NAMALWA (cell line): Measurements from ENCODE around the gene CBFB.
A peak's percentile ranks its signal among the peaks of the same experiment; 100 is the strongest.

Experiments
- DNase-seq: peaks from one replicate; pipeline ENCODE4 v3.0.0-alpha.2; 2015; ENCODE audit warnings: low spot score

Gene CBFB

DNA sequence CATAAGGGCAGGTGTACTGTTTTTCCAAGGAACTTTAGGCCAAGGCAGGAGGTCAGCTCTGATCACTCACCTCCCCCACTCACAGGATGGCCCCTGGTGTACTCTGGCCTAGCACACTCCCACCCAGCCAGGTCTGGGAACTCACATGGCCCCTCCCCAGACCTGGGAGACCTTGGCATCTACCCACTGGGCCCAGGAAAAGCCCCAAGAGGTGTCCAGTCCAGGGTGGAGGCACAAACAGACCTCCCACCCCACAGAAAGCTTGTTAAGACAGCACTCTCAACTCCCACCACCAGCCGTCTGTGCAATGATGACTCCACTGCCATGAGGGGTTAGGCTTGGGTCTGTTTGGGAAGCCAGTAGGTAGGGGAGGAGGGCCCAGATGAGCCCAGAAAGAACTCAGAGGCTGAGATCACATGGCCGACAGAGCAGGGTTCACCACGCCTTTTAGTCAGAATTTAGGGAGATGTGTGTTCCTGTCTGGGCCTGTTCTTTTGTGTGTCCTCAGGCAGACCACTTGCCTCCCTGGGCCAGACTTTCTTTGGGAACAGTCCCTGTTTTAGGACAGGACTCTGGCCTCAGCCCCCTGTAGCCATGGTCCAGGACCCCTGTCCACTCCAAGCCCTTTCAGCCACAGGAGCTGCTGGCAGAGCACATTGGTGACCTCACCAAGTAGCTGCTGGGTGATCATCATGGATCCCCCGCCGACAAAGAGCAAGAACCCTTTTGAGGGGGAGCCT lies 12.1 kb upstream of the CBFB start:
- DNase-seq: no peak

DNA sequence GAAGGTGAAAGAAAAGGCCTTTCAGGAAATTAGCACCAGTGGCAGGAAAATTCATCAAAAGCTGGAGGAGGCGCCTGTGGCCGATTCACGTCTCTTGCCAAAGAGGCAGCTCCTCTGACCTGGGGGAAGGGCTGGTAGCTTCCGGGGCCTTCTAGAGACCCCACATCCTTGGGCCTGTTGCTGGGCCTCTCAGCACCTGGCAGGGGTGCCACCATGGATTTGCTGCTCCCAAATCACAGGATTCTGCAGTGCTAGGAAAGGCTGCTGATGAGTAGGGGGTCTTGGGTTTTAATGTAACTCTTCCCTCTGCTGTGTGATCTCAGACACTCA lies 11.6 kb upstream of the CBFB start:
- no peak for DNase-seq

DNA sequence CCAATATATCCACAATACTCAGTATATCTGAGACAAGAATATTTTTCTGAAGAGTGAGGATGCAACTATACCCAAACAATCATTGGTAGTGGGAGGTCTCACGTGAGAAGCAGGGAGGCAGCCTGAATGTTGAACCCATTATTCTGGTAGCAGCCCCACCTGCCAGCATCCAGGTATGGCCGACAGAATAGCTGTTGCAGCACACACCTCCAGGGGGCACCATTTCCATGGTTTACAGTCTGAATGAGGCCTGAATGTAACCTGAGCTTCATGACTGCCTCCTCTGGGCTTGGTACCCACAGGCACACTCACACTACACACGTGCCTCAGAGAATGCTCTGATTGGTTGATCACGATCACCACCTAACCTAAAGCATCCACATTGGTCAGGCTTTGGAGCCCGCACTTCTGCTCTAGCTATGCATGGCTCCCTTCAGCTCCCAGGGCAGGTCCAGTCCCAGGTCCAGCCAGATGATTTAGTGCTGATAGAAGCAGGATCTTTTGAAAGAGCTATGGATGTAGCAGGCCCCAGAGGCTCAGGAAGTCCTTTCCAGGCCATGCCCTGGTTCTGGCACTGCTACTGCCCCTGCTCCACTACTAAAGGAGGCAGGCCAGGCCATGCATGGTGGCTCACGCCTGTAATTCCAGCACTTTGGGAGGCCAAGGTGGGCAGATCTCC lies 11.0 kb upstream of the CBFB start:
- peak; percentile 96 for DNase-seq

DNA sequence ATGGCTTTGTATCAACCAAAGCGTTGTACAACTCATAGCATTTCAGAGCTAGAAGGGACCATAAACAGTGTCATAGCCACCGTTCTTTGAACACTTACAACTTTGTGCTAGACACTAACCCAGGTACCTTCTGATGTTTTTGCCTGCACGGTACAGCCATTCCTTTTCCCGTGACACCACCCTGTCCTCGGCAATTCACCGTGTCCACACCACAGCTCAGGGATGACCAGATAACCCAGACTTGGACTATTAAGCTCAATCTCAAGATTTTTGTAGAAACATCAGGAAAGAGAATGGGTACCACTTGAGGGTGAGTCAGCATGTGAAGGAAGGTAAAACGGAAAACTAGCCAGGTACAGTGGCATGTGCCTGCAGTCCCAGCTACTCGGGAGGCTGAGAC lies 9.8 kb upstream of the CBFB start:
- no peak for DNase-seq

DNA sequence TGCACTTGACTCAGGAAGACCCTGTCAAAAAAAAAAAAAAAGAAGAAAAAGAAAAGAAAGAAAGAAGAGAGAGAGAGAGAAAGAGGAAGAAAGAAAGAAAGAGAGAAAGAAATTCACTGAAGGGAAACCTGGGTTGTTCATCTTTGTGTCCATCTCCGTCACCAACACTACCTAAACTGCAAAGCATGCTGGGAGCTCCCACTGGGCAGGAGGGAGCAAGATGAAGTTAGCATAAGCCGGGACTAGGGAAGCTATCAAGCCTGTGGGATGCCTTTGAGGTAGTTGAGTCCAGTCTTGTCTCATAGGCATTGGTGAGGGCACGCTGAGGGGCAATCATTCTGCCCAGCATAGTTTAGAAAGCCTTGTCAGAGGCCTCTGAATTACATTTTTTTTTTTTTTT lies 7.6 kb upstream of the CBFB start:
- no peak for DNase-seq

DNA sequence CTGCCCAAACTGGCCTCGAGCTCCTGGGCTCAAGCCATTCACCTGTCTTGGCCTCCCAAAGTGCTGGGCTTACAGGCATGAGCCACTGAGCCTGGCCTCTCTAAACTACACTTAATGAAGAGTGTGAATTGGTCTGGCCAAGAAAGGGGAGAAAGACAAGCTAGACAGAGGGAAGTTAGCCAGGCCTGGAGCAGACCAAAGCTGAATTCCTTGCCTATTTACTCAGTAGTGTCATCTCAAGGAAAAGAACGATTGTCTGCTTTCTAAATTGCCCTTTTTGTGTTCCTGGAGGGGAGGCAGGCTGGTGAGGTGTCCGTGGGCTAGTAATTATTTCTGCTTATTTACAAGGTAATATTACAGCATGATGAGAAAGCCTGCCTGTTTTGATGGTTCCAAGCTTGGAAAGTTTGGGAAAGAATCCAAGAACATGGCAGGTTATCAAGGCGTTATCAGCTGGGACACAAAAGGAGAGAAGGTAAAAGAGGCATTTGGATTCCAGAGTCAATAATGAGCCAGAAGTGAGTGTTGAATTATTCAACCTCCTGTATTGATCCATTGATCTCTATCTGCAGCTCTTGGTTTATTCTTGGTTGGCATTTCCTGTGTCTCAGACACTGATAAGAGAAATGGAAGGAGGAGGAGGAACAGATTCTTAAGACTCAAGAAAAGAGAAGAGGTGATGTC lies 6.3 kb upstream of the CBFB start:
- DNase-seq: no peak

DNA sequence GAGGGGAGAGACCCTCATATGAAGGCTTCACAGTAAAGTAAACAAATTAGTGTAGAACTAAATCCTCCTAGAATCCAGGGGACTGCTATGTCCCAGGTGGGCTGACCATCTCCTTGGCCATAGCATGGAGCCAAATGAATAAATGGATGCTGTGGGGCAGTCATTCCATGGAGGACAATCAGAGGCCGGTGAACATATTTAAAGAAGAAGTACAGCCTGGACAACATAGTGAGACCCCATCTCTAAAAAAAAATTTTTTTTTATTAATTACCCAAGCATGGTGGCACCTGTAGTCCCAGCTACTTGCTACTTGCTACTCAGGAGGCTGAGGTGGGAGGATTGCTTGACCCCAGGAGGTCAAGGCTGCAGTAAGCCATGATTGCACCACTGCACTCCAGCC lies 5.3 kb upstream of the CBFB start:
- no peak for DNase-seq

DNA sequence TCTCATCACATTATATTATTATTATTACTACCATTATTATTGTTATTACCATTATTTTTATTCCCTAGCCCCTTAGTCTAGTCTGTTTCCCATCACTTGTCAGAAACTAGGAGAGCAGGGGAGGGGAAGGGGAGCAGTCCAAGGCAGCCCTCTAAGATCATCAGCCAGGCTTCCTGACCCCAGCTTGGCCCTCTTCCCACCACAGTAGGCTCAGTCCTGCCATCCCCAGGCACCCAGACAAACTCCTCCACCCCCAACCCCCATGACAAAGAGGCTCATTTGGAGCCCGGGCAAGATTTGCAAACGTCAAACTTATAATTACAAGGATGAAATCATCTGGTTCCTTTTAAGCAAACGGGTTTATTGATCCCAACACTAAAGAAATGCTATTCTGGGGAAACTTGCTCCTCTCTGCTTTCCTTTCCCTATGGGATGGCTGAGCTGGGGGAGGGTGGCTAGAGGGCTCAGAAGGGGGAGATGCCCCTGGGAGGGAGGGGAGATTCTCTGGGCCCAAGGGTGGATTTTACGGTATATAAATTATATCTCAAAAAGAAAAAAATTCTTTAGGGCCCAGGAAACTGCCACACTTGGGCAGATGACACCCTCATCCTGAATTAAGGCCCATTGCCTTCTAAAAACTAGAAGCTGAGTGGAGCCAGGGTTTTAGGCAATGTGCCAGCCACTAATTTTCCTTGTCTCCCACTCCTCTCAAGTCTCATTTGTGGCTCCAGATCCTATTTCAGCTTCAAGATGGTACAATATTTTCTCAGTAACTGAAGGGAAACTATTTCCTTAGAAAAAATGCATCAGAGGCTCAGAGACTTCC lies 4.4 kb upstream of the CBFB start:
- DNase-seq: no peak

DNA sequence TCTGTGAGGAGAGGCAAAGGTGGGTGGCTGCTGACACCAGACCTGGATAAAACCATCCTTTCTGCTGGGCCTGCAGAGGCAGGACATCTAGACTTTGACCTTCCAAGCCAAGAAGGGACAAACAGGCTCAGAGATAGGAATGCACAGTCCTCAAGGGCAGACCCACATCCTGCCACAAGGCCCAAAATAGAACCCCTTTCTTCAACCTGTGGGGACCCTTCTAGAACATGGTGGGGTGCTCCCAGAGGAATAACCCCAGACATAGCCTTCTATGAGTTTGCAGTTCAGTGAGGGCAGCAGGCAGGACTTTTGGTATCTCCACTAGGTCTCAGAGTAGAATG lies 3.8 kb upstream of the CBFB start:
- no peak for DNase-seq

DNA sequence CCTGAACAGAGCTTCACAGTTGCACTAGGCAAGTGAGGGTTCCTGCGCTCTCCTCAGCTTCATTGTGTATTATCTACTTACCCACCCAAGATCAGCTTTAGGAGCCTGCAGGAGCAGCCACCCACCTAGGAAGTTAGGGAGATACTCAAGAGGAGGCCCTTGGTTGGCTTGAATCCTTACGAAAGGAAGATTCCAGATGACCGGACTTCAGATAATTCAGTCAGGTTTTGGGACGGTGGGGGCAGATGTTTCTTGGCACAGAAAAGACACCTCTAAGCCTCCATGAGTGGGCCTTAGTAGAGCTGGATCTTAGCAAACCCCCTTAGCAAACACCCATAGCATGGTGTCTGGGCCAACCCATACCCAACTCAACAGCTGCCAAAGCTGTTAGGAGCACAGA lies 2.4 kb upstream of the CBFB start:
- DNase-seq: no peak

DNA sequence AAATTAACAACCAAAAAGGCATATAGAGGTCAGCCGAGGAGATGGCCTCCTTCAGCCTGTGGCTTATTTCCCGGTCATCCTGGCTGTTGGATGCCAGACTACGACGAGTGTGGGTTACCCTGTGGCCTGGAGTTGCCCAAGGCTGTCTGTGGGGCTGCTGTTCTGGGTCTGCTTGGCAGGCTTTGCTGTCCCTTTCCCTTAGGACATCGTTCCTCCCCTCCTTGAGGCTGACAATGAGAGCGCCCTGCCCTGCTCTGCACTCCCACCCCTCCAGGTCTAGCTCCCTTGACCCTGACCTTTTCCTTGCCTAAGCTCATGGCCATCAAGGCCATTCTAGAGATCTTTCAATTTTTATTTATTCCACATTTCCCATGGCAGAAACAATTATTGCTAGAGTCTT lies 1.9 kb upstream of the CBFB start:
- no peak for DNase-seq

DNA sequence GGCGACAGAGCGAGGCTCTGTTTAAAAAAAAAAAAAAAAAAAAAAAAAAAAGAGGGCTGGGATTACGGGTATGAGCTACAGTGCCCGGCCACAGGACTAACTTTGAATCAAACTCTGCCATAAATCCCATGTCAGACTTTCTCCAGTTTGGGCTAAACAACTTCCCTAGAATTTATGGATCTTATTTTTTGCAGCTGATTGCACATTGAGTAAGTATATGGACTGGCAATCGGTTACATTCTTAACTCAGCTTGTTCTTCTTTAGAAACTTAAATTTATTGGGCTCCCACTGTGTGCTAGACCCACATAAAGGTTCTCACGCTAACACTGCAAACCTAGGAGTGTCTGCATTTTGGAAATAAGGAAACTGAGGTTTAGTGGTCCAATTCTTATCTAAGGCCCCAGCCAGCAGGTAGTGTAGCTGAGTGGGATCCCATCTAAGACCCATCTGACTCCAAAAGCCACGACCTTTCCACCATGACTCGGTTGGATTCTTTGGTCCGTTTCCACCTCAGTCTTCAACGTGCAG lies 718 bp upstream of the CBFB start:
- no peak for DNase-seq

DNA sequence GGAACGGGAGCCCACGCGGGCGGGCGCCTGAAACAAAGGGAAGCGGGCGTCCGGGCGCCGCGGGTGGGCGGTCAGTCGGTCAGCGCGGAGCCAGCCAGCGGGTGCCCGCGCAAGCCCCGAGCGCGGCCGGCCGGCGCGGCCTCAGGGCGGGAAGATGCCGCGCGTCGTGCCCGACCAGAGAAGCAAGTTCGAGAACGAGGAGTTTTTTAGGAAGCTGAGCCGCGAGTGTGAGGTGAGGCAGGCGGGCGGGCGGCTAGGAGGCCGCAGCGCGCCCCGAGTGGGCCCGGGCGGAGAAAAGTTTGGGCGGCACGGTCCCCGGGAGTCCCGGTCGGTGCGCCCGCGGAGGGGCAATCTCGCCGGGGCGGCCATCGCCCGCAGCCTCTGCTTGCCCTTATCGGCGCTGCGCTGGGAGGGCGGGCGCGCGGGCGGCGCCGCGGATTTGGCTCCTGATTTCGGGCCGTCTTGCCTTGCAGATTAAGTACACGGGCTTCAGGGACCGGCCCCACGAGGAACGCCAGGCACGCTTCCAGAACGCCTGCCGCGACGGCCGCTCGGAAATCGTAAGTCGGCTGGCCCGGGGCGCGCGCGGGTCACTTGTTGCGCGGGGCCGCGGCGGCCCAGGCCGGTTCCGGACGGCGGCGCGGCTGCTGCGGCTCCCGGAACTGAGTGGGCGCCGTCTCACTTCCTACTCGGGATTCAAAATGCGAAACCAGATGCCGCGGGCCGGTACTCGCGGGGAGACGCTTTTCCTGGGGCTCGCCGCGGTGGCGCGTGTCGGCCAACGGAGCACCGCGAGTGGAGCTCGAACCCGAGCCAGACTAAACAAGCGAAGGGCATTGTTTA lies 526 bp downstream of the CBFB start:
- peak; percentile 62 for DNase-seq

DNA sequence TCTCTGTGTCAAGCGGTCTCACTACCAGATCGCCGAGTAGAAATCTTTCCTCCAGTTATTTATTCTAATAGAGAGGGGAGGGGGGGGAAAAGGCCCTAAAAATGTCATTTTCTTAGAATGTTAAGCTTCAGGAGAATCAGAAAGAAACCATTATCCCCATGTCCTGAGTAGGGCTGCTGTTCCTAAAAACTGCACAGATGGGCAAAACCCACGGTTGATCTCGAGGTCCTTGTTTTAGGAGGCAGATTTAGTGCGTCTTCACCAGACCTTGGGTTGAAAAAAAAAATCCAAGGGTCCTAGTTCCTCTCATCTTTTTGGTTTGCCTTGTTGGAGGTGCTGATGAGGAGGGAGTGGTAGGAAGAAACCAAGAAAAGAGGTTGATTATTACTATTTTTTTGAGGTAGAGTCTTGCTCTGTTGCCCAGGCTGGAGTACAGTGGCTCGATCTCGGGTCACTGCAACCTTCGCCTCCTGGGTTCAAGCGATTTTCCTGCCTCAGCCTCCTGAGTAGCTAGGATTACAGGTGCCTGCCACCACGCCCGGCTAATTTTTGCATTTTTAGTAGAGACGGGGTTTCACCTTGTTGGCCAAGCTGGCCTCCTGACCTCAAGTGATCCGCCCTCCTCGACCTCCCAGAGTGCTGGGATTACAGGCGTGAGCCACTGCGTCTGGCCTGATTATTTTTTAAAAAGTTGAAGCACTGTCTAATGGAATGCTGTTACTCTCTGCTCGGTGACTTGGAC lies 1.4 kb downstream of the CBFB start:
- no peak for DNase-seq

DNA sequence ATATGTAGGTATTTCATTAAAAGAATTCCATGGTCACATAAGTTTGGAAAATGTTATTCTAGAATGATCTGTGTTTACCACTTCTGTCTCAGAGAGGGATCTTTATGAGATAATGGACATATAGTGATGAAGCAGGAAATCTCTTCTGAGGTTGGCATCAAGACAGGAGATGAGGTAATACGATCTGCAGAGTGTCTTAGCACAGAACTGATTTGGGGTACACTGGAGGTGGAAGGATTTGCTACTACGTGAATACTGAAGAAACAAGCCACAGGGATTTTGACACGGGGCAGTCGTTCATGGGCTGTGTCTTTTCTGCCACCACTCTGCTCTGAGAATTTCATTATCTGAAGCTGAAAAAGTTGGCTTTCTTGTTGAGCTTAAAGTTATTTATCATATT lies 5.5 kb downstream of the CBFB start:
- DNase-seq: no peak

DNA sequence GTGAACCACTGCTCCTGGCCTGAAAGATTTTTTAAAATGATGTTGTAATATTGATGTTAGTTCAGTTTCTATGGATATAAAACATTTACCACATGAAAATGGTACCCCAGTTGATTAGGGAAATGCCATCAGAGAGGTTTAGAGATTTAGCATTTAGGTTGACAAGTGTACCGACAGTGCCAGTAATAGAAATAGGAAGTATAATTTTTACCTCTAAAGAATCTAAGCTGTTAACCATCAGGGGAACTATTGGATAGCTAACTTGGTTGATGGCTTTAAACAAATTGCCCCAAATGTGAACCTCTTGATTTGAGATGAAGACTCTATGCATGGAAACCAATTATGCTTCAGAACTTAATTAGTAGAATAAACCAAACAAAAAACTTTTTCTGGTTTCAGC lies 6.4 kb downstream of the CBFB start:
- no peak for DNase-seq

DNA sequence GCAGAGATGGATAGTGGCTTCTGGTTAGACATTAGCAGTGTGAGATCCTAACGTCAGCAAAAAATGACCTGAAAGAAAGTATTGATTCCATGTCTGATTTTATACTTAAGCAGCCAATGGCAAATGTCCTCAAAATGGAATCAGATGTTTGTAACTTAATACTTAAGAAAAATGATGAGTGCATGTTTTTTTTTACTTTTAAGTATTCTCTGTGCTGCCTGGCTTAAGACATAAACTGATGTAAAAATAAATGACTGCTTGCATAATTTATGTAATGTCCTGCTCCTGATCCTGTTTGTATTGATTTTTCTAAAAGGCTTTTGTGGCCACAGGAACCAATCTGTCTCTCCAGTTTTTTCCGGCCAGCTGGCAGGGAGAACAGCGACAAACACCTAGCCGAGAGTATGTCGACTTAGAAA lies 7.4 kb downstream of the CBFB start:
- no peak for DNase-seq

DNA sequence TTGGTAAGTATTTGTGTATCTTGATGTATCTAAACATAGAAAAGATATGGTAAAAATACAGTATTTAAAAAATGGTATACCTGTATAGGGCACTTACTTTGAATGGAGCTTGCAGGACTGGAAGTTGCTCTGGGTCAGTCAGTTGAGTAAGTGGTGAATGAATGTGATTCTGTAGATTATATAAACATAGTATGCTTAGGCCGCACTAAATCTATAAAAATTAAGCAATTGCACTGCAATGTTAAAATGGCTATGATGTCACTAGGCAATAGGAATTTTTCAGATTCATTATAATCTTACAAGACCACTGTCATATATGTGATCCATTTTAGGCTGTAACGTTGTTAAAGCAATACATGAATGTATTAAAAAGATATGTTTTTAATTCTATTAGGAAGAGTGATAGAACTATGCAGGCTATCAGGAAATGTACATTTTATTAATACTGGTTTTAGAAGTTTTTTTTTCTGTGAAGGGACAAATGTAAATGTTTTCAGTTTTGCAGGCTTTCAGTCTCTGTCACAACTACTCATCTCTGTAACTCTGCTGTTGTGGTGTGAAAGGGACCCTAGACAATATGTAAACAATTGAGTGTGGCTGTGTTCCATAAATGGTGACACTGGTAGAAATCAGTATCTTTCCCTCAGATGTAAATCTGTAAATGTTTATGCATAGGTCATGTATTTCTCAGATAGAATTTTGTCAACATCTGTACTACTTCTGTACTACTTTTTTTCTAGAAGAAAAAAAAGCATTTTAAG lies 10.5 kb downstream of the CBFB start:
- no peak for DNase-seq

DNA sequence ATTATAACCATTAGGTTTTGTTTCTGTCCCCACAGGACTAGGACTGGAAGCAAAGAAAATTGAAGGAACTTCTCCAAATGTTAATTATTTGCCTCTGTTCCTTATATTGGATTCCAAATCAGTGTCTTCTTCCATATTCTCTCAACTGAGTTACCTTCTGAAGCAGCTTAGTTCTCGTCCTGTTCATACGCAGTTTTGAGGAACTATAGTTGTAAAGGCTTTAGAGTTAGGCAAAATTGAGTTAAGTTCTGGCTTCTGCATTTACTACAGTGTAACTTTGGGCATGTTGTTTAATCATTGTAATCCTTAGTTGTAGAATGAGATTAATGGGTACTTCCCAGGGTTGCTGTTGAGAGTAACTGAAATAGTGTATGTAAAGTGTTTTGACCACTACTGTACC lies 11.2 kb downstream of the CBFB start:
- DNase-seq: no peak

DNA sequence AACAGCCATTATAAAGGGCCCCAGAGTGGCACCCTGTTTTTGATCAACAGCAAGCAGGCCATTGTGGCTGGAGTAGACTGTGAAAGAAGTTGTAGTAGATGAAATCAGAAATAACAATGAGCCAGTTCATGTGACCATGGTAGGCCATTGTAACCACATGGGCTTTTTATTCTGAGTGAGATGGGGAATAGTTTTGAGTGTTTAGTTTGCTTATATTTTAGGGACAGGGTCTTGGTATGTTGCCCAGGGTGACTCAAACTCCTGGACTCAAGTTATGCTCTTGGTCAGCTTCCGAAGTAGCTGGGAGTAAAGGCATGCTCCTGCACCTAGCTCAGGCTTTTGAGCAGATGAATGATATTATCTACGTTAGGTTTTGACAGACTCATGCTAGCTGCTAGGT lies 12.0 kb downstream of the CBFB start:
- no peak for DNase-seq
